GM12801 (cell line): Measurements from ENCODE around the gene FRYL.

Source experiments
- TF ChIP-seq, protein P1 (sequence below): IDR thresholded peaks from one replicate; pipeline ENCODE4 v1.5.1; 2011; ENCODE audit warnings: control low read depth; ENCODE audit not compliant: insufficient read length; ENCODE audit errors: extremely low read depth

The FRYL gene

DNA sequence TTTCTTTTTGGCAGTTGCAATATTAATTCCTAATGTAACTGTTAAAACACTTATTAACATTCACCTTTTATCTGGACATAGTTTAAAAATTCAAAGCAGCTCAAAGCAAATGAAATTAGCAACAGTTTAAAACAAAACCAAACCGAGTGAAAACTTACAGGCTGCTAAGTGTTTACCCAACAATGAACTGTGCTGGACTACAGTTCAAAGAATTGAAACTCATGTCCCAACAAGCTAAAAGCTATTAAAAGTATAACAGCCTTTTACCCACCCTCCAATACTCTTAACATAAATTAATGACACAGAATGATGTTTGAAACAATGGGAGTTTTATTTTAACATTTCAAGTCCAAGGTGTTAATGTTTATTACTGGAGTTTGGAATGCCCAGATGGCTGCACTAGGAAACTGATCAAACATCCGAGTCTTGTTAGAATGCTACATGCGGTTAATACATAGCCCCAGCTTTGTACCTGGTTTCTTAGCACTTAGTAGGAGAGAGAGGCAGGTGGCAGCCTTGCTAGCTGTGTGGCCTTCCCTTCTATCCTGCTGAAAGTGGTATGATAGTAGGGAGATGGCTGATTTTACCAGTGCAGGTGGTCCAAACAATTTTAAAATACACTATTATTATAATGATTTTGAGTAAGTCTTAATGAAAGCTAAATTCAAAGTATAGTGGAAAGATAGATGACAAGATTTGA is 21.1 kb upstream of the FRYL start:
- TF ChIP-seq, protein P1, sequence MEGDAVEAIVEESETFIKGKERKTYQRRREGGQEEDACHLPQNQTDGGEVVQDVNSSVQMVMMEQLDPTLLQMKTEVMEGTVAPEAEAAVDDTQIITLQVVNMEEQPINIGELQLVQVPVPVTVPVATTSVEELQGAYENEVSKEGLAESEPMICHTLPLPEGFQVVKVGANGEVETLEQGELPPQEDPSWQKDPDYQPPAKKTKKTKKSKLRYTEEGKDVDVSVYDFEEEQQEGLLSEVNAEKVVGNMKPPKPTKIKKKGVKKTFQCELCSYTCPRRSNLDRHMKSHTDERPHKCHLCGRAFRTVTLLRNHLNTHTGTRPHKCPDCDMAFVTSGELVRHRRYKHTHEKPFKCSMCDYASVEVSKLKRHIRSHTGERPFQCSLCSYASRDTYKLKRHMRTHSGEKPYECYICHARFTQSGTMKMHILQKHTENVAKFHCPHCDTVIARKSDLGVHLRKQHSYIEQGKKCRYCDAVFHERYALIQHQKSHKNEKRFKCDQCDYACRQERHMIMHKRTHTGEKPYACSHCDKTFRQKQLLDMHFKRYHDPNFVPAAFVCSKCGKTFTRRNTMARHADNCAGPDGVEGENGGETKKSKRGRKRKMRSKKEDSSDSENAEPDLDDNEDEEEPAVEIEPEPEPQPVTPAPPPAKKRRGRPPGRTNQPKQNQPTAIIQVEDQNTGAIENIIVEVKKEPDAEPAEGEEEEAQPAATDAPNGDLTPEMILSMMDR = no peak

DNA sequence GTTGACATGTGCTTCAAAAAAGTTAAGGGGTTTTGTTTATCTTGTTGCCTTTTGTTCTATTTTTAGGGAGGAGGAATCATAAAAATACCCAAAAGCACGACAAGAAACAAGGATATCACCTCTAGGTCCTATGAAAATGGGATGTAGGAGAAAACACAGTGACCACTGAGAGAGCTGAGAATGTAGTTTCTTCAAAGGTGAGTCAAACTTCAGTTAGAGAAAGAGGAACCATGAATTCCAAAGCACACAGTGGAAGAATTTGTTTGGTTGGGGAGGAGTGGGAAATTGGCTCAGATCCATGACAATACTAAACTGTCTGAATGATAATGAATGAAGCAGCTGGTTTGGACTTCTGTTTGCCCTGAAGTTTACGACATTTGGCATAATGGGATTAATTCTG is 19.1 kb upstream of the FRYL start:
- TF ChIP-seq, protein P1 = no peak

DNA sequence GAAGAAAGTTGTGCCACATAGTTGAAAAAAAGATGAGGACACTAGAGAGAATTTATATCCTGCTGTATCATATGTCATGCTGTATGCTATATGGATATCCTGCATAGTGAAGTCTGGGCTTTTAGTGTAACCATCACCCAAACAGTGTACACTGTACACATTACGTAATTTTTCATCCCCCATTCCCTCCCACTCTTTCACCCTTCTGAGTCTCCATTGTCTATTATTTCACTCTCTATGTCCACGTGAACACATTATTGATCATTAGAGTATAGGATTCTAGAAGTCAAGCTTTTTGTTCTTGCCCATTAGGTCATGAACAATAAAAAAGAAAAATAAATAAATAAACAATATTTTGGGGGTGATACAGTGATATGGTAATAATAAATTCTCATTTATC is 18.0 kb upstream of the FRYL start:
- TF ChIP-seq, protein P1 = no peak

DNA sequence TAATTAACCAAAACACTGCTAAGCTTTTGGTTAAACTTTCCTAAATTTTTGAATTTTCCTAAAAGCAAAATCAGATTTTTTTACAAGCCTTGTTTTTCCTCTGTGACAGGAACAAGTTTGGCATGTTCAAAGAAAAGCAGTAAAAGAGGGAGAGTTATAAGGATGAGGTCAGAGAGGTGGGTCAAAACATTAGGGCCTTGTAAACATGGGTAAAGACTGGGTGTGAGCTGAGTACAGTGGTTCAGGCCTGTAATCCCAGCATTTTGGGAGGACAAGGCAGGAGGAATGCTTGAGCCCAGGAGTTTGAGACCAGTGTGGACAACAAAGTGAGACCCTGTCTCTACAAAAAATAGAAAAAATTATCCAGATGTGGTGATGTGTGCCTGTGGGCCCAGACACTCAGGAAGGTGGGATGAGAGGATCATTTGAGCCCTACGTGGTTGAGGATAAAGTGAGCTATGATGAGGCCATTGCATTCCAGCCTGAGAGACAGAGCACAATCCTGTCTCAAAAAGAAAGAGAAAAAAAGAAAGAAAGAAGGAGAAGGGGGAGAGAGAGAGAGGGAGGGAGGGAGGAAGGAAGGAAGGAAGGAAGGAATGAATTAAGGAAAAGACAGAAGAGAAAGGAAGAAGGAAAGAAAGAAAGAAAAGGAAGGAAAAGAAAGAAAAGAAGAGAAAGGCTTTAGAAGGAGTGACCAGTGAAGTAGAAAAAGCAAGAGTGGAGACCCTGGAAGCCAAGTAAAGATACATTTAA is 17.0 kb upstream of the FRYL start:
- TF ChIP-seq, protein P1 = no peak

DNA sequence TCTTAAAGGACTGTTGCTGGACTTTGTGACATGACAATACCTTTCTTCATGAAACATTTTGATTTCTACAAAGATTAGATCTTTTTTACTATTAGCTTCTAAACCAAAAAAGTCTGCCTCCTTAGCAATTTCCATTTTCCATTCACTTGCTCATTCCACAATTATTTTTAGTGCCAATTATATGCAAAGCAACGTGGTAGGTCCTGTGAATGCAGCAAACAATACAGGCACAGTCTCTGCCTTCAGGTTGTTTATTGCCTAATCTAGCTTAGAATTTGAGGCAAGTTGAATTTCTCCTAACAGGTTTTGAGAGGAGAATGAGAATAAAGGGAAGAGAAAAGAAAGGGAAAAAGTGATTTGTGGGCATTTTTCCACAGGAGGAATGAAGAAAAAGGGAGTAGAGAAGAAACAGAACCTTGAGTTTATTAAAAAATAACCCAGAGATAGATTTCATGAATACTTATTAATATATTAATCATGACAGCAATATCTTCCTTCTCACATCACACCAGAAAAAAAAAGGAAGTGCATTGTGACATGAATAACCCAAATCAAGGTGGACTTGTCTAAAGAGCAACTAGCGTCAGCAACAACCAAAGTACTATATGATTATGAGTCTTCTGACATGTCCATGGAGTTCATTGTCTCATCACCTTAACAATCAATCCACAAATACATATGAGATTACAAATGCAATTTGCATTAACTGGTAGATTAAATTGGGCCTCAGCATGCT is 16.3 kb upstream of the FRYL start:
- TF ChIP-seq, protein P1 = no peak

DNA sequence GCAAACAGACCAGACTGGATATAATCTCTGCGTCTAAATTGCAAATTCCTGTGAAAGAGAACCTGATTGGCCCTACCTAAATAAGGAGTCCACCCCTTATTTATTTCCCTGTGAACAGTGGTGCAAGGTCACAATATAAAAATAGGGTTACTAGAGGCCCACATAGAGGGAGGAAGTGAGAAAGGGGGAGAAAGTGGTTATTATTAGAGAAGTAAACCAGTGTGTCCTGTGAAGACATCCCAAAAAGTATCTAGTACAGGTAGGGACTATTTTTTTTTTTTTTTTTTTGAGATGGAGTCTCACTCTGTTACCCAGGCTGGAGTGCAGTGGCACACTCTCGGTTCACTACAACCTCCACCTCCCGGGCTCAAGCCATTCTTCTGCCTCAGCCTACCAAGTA is 15.0 kb upstream of the FRYL start:
- TF ChIP-seq, protein P1 = no peak

DNA sequence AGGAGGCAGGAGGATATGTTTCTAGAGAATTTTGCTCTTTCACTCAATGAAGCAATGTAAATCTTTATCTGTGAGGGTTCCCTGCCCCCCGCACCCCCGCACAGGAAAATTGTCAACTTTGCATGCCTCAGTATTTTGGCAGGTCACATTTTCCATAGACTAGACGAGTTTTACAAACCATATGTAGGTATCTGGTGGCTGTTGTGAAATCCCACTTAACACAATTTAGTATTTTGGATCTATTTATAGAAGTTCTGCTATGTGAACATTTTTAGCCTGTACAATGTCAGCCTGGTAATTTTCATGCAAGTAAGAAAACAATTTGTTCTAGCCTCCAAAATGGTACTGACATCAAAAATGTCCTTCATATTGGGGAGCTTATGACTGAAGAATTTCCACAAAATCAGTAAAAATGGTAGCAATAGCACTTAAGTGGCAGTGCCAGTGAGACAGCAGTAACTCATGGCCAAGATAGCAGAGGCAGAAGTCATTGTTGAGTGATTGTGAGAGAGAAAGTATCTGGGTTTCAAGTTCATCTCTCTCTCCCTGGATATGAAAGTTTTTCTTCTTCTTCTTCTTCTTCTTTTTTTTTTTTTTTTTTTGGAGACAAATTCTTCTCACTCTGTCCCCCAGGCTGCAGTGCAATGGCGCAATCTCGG is 12.4 kb upstream of the FRYL start:
- TF ChIP-seq, protein P1 = no peak
